CD4-positive, alpha-beta memory T cell (primary cell): ENCODE data around the gene OR6B1. TPM values are rescaled to one million over a fixed set of nuclear protein-coding genes. Genes with fewer than 3 reads are reported as not detected.

Experiments used
- CTCF ChIA-PET: fragments of 350-600 bp; sonication (Branson Sonifier 250); formaldehyde crosslinking; loops from one replicate; lab custom pipeline; 2021; ENCODE audit warnings: inconsistent platforms; ENCODE audit not compliant: partially characterized antibody; lab: Charles Lee
- POLR2A ChIA-PET: fragments of 350-600 bp; sonication (Branson Sonifier 250); formaldehyde crosslinking; loops from one replicate; lab custom pipeline; 2021; ENCODE audit not compliant: partially characterized antibody; lab: Charles Lee
- DNase-seq, 5 donors: peaks; one replicate each; pipeline versions ENCODE4 v3.0.0 to v3.0.0-alpha.2; 2020 to 2022; ENCODE audit warnings: mixed read lengths in 1 of 5
- H3K27ac ChIP-seq: one replicate; pipeline ENCODE4 v1.7.0; 2013; ENCODE audit warnings: low read depth, low read length
- H3K27me3 ChIP-seq: 2 replicates; pipeline ENCODE4 v1.7.0; 2013; ENCODE audit warnings: mild to moderate bottlenecking, low read length, moderate library complexity; ENCODE audit not compliant: insufficient read depth
- H3K36me3 ChIP-seq: 2 replicates; pipeline ENCODE4 v1.7.0; 2013; ENCODE audit warnings: mild to moderate bottlenecking, low read length, moderate library complexity; ENCODE audit not compliant: insufficient read depth
- H3K4me1 ChIP-seq: 2 replicates; pipeline ENCODE4 v1.7.0; 2013; ENCODE audit warnings: mild to moderate bottlenecking, low read length, moderate library complexity; ENCODE audit not compliant: insufficient read depth
- H3K4me3 ChIP-seq, 2 donors: one replicate each; pipeline ENCODE4 v1.7.0; 2013; ENCODE audit warnings: low read length in 2 of 2, mild to moderate bottlenecking in 1 of 2
- H3K9me3 ChIP-seq, 2 donors: one replicate each; pipeline ENCODE4 v1.7.0; 2013; ENCODE audit warnings: low read length in 2 of 2, control low read depth in 1 of 2; ENCODE audit not compliant: control insufficient read depth in 1 of 2
- H3K27ac Mint-ChIP-seq, 7 donors: one replicate each; pipeline ENCODE4 v1.8.0; 2020 to 2021; ENCODE audit warnings: mixed read lengths in 7 of 7, mild to moderate bottlenecking in 6 of 7, inconsistent platforms in 3 of 7, moderate library complexity in 3 of 7
- H3K27me3 Mint-ChIP-seq, 2 donors: one replicate each; pipeline ENCODE4 v1.8.0; 2020 to 2021; ENCODE audit warnings: mixed read lengths in 2 of 2
- H3K36me3 Mint-ChIP-seq, 2 donors: one replicate each; pipeline ENCODE4 v1.8.0; 2020 to 2021; ENCODE audit warnings: mixed read lengths in 2 of 2, inconsistent platforms in 1 of 2, mild to moderate bottlenecking in 1 of 2
- H3K4me1 Mint-ChIP-seq, 4 donors: one replicate each; pipeline ENCODE4 v1.8.0; 2020 to 2021; ENCODE audit warnings: mixed read lengths in 4 of 4, mild to moderate bottlenecking in 1 of 4
- H3K4me3 Mint-ChIP-seq, 8 donors: one replicate each; pipeline ENCODE4 v1.8.0; 2020 to 2021; ENCODE audit warnings: mixed read lengths in 8 of 8, mild to moderate bottlenecking in 7 of 8, moderate library complexity in 6 of 8, inconsistent platforms in 3 of 8
- H3K9me3 Mint-ChIP-seq, 8 donors: one replicate each; pipeline ENCODE4 v1.8.0; 2020 to 2021; ENCODE audit warnings: mixed read lengths in 8 of 8, mild to moderate bottlenecking in 5 of 8, inconsistent platforms in 3 of 8, moderate library complexity in 1 of 8
- intact Hi-C: fragments of 100-400 bp; cut with micrococcal nuclease; formaldehyde crosslinking; loops from one replicate; pipeline ENCODE4 v1.15.1; 2023
- polyA plus RNA-seq, 2 donors: library from polyadenylated mRNA; unstranded; fragments of 300-500 nt; fragmentation: Illumina TruSeq; gene quantifications; one replicate each; pipeline ENCODE4 v1.2.3, GENCODE V29; 2021
- total RNA-seq, 2 experiments: library from RNA; stranded (reverse); gene quantifications; one replicate each; pipeline ENCODE4 v1.2.3, GENCODE V29; 2021

Gene OR6B1
- total and polyA plus RNA-seq, 4 experiments from 2014 or later, result not detected

DNA sequence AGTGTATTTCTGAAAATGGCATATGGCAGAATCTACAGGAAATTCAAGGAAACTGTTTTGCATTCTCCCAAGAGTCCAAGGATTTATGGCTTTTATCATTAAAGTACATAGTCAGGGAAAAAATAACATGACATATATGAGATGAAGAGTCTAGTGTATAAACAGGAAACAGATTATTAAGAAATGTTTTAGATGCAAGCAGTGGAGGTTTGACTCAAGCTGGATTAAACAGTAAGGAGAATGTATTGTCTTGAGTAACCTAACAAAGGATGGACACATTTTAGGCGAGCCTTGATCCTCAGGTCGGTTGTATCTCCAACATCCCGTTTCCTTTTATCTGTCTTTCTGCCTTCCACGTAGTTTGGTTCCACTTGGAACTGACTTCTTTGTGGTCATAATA lies 17.9 kb downstream of the OR6B1 start:
- Histone ChIP-seq H3K4me3 (no peak overlapping the region), H3K27me3 (no peaks in the 10 kb centered on the region), H3K27ac (no peak overlapping the region), H3K9me3 (no peaks in the 10 kb centered on the region), H3K4me1 (no peaks in the 10 kb centered on the region), H3K36me3 (no peaks in the 10 kb centered on the region)
- DNase-seq, result no peak
- Mint-ChIP-seq H3K4me1 (no peaks in the 10 kb centered on the region), H3K27me3 (peaks cover 4 to 5% of the 10 kb centered on the region in 2 donors), H3K27ac (no peak overlapping the region), H3K36me3 (no peaks in the 10 kb centered on the region), H3K4me3 (no peak overlapping the region), H3K9me3 (peaks cover 0 to 6% (median 1%) of the 10 kb centered on the region in 8 donors)
- intact Hi-C loops, result no loop called here
- POLR2A ChIA-PET, result no interaction called here
- CTCF ChIA-PET, result no interaction called here

DNA sequence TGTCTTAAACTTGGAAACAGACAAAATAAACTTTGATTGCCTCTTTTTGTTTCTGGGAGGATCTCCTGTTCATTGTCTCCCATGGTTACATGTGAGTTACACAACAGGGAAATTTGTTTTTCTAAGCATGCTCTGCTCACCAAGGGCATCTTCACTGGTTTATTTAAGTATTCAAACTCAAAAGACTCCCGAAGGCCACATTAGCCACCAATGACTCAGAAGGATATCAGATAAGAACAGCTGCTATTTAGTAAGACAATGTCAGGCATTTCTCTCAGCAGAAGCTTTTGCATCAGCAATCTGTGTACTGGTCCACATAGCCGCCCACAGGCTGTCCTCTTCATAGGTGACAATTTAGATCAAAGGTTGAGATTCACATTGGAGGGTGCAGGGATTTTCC lies 19.3 kb downstream of the OR6B1 start:
- DNase-seq, result no peak
- Mint-ChIP-seq H3K36me3 (no peaks in the 10 kb centered on the region), H3K27me3 (peaks cover 2 to 4% of the 10 kb centered on the region in 2 donors), H3K4me3 (no peak overlapping the region), H3K27ac (peak overlapping the region in 1 of 7 donors; percentile 63), H3K4me1 (no peaks in the 10 kb centered on the region), H3K9me3 (peaks cover 0 to 6% (median 1%) of the 10 kb centered on the region in 8 donors)
- CTCF ChIA-PET, result no interaction called here
- no peaks in the 10 kb centered on the region for H3K4me1 ChIP-seq
- H3K27ac ChIP-seq, result no peak overlapping the region
- POLR2A ChIA-PET, result no interaction called here
- no peaks in the 10 kb centered on the region for H3K27me3 ChIP-seq
- intact Hi-C loops, result no loop called here
- no peaks in the 10 kb centered on the region for H3K36me3 ChIP-seq
- no peak overlapping the region for H3K4me3 ChIP-seq
- H3K9me3 ChIP-seq, result no peaks in the 10 kb centered on the region

DNA sequence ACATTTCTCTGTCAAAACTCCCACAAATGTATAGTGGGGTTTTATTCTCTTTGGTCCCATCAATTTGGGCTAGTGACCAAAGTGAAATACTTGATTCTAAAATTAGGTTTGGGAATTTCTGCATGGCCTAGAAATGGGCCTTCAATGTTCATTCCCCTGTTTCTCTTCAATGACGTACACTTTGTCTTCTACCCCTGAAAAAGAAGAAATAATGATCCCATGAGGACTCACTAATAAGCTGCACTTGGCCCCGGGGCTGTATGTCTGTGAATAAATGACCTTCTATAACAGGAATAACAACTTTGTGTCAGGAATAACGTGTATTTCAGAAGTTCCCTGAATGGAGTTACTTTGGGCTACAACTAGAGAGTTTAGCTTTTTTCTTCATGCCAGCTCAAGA lies 20.2 kb downstream of the OR6B1 start:
- ChIA-PET CTCF (no interaction called here), POLR2A (no interaction called here)

DNA sequence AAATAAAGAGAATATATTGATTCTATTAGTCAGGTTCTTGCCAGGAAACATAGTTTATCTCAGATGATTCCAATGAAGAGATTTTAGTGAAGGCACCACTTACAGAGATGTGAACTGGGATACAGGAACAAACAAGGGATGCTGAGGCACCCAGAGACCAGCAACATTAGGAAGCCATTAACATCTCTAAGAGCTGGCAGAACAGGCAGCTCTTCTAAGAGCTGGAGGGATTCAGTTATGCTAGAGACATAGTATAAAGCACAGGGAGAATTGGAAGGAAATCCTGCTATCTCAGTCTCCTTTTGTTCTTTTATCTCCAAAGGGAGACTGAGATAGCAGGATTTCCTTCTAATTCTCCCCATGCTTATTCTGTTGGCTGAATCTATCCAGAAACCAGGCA lies 22.0 kb downstream of the OR6B1 start:
- Histone ChIP-seq H3K36me3 (no peaks in the 10 kb centered on the region), H3K27ac (no peak overlapping the region), H3K27me3 (no peaks in the 10 kb centered on the region), H3K9me3 (no peaks in the 10 kb centered on the region), H3K4me3 (no peak overlapping the region), H3K4me1 (no peaks in the 10 kb centered on the region)
- H3K27ac Mint-ChIP-seq, result no peak overlapping the region
- no peaks in the 10 kb centered on the region for H3K4me1 Mint-ChIP-seq
- DNase-seq, result no peak
- peaks cover 0 to 5% (median 0%) of the 10 kb centered on the region in 8 donors for H3K9me3 Mint-ChIP-seq
- peaks cover 2% of the 10 kb centered on the region in 2 donors for H3K27me3 Mint-ChIP-seq
- intact Hi-C loops, result no loop called here
- ChIA-PET POLR2A (no interaction called here), CTCF (interaction anchor here (0.5 kb wide), 1 partner anchor 686 kb away, joined by 3 read pairs; no protein-coding TSS in a partner anchor)
- H3K36me3 Mint-ChIP-seq, result no peaks in the 10 kb centered on the region
- H3K4me3 Mint-ChIP-seq, result no peak overlapping the region

More for the DNA sequence above, 20.2 kb downstream of the OR6B1 start:
- Histone ChIP-seq H3K4me1 (no peaks in the 10 kb centered on the region), H3K27me3 (no peaks in the 10 kb centered on the region), H3K9me3 (no peaks in the 10 kb centered on the region), H3K36me3 (no peaks in the 10 kb centered on the region), H3K4me3 (no peak overlapping the region), H3K27ac (no peak overlapping the region)
- H3K9me3 Mint-ChIP-seq, result peaks cover 0 to 5% (median 0%) of the 10 kb centered on the region in 8 donors
- H3K4me3 Mint-ChIP-seq, result no peak overlapping the region
- no peak overlapping the region for H3K27ac Mint-ChIP-seq
- no peaks in the 10 kb centered on the region for H3K4me1 Mint-ChIP-seq
- DNase-seq, result no peak
- H3K36me3 Mint-ChIP-seq, result no peaks in the 10 kb centered on the region
- peaks cover 2% of the 10 kb centered on the region in 2 donors for H3K27me3 Mint-ChIP-seq
- intact Hi-C loops, result no loop called here

DNA sequence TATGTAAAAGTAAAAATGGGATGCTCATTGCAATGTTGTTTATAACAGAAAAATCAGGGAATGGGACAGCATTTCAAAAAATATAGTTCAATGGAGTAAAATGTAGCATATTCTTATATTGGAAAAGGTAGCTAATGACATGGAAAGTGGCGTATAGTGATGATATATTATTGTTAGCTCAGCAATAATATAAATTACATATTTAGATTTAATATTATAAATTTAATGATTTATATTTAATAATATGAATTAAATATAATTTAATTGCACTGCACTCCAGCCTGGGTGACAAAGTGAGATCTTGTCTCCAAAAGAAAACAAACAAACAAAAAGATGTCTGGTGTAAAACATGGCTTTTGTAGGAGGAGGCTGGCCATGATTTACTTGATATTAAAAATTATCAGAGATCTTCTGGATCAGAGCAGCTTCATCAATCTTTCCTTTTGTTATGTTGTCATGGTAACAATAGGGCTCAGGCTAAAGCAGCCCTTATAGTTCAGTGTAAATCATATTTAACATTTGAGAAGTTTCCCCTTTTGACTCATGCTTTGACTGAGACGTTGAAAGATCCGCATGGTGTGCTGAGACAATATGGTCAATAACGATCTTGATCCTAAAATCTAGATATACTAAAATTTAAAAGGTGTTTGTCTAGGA lies 23.2 kb downstream of the OR6B1 start:
- DNase-seq, result no peak
- H3K27ac Mint-ChIP-seq, result no peak overlapping the region
- CTCF ChIA-PET, result no interaction called here
- no peak overlapping the region for H3K4me3 Mint-ChIP-seq
- no peaks in the 10 kb centered on the region for H3K36me3 Mint-ChIP-seq
- H3K4me1 Mint-ChIP-seq, result no peaks in the 10 kb centered on the region
- H3K9me3 ChIP-seq, result no peaks in the 10 kb centered on the region
- H3K36me3 ChIP-seq, result no peaks in the 10 kb centered on the region
- no peak overlapping the region for H3K4me3 ChIP-seq
- no peak overlapping the region for H3K27ac ChIP-seq
- POLR2A ChIA-PET, result no interaction called here
- peaks cover 2% of the 10 kb centered on the region in 2 donors for H3K27me3 Mint-ChIP-seq
- peaks cover 0 to 5% (median 0%) of the 10 kb centered on the region in 8 donors for H3K9me3 Mint-ChIP-seq
- intact Hi-C loops, result no loop called here
- H3K27me3 ChIP-seq, result no peaks in the 10 kb centered on the region
- no peaks in the 10 kb centered on the region for H3K4me1 ChIP-seq

DNA sequence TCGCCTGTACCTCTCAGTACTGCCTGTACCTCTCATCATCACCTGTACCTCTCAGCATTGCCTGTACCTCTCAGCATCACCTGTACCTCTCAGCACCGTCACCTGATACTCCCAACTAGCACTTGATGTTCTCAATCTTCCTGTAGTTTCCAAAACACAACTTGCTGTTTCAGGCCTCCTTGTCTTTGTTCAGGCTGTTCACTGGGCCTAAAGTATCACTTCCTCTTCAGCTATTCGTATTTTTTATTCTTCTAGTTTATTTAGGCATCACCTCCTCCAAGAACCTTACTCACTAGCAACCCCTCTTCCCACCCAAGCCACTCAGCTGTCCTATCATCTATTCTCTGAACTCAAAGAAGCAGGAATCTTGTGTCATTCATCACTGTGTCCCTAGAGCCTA lies 24.1 kb downstream of the OR6B1 start:
- Histone ChIP-seq H3K9me3 (no peaks in the 10 kb centered on the region), H3K27ac (no peak overlapping the region), H3K4me3 (no peak overlapping the region), H3K4me1 (no peaks in the 10 kb centered on the region), H3K36me3 (no peaks in the 10 kb centered on the region), H3K27me3 (no peaks in the 10 kb centered on the region)
- H3K9me3 Mint-ChIP-seq, result no peaks in the 10 kb centered on the region
- H3K27me3 Mint-ChIP-seq, result peaks cover under 1 to 3% of the 10 kb centered on the region in 2 donors
- ChIA-PET POLR2A (no interaction called here), CTCF (no interaction called here)
- H3K36me3 Mint-ChIP-seq, result no peaks in the 10 kb centered on the region
- intact Hi-C loops, result no loop called here
- no peak overlapping the region for H3K27ac Mint-ChIP-seq
- DNase-seq, result no peak
- no peaks in the 10 kb centered on the region for H3K4me1 Mint-ChIP-seq
- no peak overlapping the region for H3K4me3 Mint-ChIP-seq

DNA sequence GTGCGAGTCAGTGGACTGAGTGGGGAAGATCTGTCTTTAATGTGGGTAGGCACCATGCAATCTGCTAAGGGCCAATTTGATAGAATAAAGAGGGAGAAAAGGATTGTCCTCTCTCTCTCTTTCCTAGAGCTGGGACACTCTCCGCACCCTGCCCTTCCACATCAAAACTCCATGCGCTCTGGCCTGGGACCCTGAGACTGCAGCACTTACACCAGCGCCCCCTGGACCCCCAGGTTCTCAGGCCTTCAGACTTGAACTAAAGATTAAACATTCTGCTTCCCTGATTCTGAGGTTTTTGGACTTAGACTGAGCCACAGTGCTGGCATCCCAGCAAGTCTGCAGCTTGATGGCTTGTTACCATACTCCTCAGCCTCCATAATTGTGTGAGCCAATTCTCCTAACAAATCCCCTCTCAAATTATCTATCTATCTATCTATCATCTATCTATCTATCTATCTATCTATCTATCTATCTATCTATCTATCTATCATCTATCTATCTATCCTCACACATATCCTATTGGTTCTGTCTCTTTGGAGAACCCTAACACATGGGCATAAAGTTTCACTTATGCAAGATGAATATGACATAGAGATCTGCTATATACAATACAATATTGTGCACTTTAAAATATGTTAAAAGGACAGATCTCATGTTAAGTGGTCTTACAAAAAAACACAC lies 26.2 kb downstream of the OR6B1 start:
- H3K27me3 Mint-ChIP-seq, result peaks cover 1 to 4% of the 10 kb centered on the region in 2 donors
- H3K27me3 ChIP-seq, result no peaks in the 10 kb centered on the region
- no peak overlapping the region for H3K27ac Mint-ChIP-seq
- H3K36me3 Mint-ChIP-seq, result no peaks in the 10 kb centered on the region
- no peaks in the 10 kb centered on the region for H3K9me3 Mint-ChIP-seq
- no peak overlapping the region for H3K4me3 Mint-ChIP-seq
- no peak for DNase-seq
- no peaks in the 10 kb centered on the region for H3K36me3 ChIP-seq
- no peak overlapping the region for H3K4me3 ChIP-seq
- H3K4me1 Mint-ChIP-seq, result no peaks in the 10 kb centered on the region
- H3K27ac ChIP-seq, result no peak overlapping the region
- ChIA-PET CTCF (interaction anchor here (1.3 kb wide), 1 partner anchor 290 kb away, joined by 3 read pairs; no protein-coding TSS in a partner anchor), POLR2A (no interaction called here)
- no peaks in the 10 kb centered on the region for H3K4me1 ChIP-seq
- no peaks in the 10 kb centered on the region for H3K9me3 ChIP-seq
- intact Hi-C loops, result no loop called here
